ENCODE results near the gene HIPK1.

DNA sequence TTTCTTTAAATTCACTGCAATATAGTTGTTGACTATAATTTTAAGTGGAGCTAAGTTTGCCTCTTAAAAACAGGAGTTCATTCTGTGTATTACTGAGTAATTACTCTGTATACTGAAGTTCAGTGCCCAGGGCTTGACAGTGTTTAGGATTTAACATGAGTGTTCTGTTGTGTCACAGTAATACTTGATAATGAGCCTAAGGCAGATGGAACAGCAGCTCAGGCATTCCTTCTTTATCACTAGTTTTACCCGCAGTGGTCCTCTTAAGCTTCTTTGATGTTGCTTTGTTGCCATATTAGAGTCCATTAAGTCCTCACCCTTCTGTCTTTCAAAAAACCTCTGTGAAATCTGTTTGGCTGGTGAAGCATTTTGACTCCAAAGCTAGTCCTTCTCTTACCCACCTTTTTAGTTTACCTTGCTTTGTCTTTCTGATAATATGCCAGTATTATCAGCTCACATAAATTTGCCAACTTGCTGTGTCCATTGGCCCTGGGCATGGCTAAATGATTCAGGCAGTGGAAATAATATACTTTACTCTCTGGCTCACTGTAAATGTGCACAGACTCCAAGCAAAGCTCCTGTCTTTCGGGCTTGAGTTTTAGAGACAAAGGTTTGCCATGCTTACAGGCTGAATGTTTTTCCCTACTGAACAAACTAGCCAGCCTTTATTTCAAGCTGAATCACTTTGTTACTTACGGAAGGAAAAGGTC is 17.7 kb downstream of the HIPK1 start:
- TF ChIP-seq HDAC6 (IDR thresholded peaks at IDR 0.05; ENCODE audit: low read depth, low read length) (no peak), ZNF17 (CRISPR knock-in tag; IDR thresholded peaks at IDR 0.05) (no peak), ZNF703 (CRISPR knock-in tag; IDR thresholded peaks at IDR 0.05; ENCODE audit: borderline replicate concordance) (no peak), ZSCAN30 (CRISPR knock-in tag; IDR thresholded peaks at IDR 0.05) (no peak), ZNF256 (CRISPR knock-in tag; conservative IDR thresholded peaks at IDR 0.05) (no peak), NFYB (CRISPR knock-in tag; IDR thresholded peaks at IDR 0.05) (no peak), JUN (CRISPR knock-in tag; IDR thresholded peaks at IDR 0.05) (no peak), ATF1 (CRISPR knock-in tag; IDR thresholded peaks at IDR 0.05) (no peak), PHF8 (CRISPR knock-in tag; IDR thresholded peaks at IDR 0.05) (no peak), EP300 (IDR thresholded peaks at IDR 0.05; ENCODE audit: low read depth in 2 of 2, low read length in 2 of 2) (no peak), EP300 (CRISPR knock-in tag; IDR thresholded peaks at IDR 0.05; ENCODE audit: borderline replicate concordance) (no peak), CHD2 (IDR thresholded peaks at IDR 0.05; ENCODE audit: low read depth, low read length) (no peak)
- TF ChIP-seq, protein P1, sequence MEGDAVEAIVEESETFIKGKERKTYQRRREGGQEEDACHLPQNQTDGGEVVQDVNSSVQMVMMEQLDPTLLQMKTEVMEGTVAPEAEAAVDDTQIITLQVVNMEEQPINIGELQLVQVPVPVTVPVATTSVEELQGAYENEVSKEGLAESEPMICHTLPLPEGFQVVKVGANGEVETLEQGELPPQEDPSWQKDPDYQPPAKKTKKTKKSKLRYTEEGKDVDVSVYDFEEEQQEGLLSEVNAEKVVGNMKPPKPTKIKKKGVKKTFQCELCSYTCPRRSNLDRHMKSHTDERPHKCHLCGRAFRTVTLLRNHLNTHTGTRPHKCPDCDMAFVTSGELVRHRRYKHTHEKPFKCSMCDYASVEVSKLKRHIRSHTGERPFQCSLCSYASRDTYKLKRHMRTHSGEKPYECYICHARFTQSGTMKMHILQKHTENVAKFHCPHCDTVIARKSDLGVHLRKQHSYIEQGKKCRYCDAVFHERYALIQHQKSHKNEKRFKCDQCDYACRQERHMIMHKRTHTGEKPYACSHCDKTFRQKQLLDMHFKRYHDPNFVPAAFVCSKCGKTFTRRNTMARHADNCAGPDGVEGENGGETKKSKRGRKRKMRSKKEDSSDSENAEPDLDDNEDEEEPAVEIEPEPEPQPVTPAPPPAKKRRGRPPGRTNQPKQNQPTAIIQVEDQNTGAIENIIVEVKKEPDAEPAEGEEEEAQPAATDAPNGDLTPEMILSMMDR (CRISPR knock-in tag; IDR thresholded peaks at IDR 0.05): no peak
- TF ChIP-seq, protein P2, sequence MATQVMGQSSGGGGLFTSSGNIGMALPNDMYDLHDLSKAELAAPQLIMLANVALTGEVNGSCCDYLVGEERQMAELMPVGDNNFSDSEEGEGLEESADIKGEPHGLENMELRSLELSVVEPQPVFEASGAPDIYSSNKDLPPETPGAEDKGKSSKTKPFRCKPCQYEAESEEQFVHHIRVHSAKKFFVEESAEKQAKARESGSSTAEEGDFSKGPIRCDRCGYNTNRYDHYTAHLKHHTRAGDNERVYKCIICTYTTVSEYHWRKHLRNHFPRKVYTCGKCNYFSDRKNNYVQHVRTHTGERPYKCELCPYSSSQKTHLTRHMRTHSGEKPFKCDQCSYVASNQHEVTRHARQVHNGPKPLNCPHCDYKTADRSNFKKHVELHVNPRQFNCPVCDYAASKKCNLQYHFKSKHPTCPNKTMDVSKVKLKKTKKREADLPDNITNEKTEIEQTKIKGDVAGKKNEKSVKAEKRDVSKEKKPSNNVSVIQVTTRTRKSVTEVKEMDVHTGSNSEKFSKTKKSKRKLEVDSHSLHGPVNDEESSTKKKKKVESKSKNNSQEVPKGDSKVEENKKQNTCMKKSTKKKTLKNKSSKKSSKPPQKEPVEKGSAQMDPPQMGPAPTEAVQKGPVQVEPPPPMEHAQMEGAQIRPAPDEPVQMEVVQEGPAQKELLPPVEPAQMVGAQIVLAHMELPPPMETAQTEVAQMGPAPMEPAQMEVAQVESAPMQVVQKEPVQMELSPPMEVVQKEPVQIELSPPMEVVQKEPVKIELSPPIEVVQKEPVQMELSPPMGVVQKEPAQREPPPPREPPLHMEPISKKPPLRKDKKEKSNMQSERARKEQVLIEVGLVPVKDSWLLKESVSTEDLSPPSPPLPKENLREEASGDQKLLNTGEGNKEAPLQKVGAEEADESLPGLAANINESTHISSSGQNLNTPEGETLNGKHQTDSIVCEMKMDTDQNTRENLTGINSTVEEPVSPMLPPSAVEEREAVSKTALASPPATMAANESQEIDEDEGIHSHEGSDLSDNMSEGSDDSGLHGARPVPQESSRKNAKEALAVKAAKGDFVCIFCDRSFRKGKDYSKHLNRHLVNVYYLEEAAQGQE (IDR thresholded peaks at IDR 0.05; ENCODE audit: borderline replicate concordance in 1 of 2, low read depth in 1 of 2, low read length in 2 of 2): no peak
- TF ChIP-seq, protein P3, sequence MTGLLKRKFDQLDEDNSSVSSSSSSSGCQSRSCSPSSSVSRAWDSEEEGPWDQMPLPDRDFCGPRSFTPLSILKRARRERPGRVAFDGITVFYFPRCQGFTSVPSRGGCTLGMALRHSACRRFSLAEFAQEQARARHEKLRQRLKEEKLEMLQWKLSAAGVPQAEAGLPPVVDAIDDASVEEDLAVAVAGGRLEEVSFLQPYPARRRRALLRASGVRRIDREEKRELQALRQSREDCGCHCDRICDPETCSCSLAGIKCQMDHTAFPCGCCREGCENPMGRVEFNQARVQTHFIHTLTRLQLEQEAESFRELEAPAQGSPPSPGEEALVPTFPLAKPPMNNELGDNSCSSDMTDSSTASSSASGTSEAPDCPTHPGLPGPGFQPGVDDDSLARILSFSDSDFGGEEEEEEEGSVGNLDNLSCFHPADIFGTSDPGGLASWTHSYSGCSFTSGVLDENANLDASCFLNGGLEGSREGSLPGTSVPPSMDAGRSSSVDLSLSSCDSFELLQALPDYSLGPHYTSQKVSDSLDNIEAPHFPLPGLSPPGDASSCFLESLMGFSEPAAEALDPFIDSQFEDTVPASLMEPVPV (CRISPR knock-in tag; IDR thresholded peaks at IDR 0.05): no peak
